HepG2 (cell line): ENCODE data around the gene ZBTB46. TPM values are rescaled to one million over a fixed set of nuclear protein-coding genes. Genes with fewer than 3 reads are reported as not detected.

Experiments
- ATF7 ChIP-seq, 2 experiments: fragments of 450-650 bp in 1 of 2; sonication (generic) in 1 of 2; formaldehyde crosslinking in 1 of 2; IDR thresholded peaks; 2 replicates each; pipeline versions ENCODE4 v1.4.0 to v1.6.1; 2016 to 2020; ENCODE audit warnings: antibody characterized with exemption in 1 of 2, mild to moderate bottlenecking in 1 of 2, missing genetic modification reagents in 1 of 2
- CAMTA2 ChIP-seq: sonication (generic); formaldehyde crosslinking; IDR thresholded peaks from 2 replicates; pipeline ENCODE4 v1.4.0; 2020; ENCODE audit warnings: mild to moderate bottlenecking, missing genetic modification reagents, borderline replicate concordance
- FOXP1 ChIP-seq, 2 experiments: fragments of 450-650 bp in 1 of 2; IDR thresholded peaks; 2 replicates each; pipeline ENCODE4 v1.6.1; 2017 to 2018; ENCODE audit warnings: antibody characterized with exemption in 1 of 2
- MED13 ChIP-seq: sonication (generic); formaldehyde crosslinking; IDR thresholded peaks from 2 replicates; pipeline ENCODE4 v1.5.0; 2020; ENCODE audit warnings: missing genetic modification reagents
- NBN ChIP-seq: fragments of 450-650 bp; conservative IDR thresholded peaks from 2 replicates; pipeline ENCODE4 v1.6.1; 2017
- SSRP1 ChIP-seq: IDR thresholded peaks from 2 replicates; pipeline ENCODE4 v1.6.1; 2016; ENCODE audit warnings: control low read depth
- ZNF205 ChIP-seq: IDR thresholded peaks from 2 replicates; pipeline ENCODE4 v1.6.1; 2018; ENCODE audit warnings: missing biosample characterization, missing genetic modification reagents
- ZNF256 ChIP-seq: sonication (generic); formaldehyde crosslinking; conservative IDR thresholded peaks from 2 replicates; pipeline ENCODE4 v1.4.0; 2020; ENCODE audit warnings: missing genetic modification reagents
- ZNF260 ChIP-seq: sonication (generic); formaldehyde crosslinking; IDR thresholded peaks from 2 replicates; pipeline ENCODE4 v1.4.0; 2020; ENCODE audit warnings: missing genetic modification reagents, low read depth, mild to moderate bottlenecking, borderline replicate concordance
- polyA plus RNA-seq, 8 experiments: library from polyadenylated mRNA; depleted of rRNA in 3 of 8; stranded (reverse) in 7 of 8; unstranded in 1 of 8; fragments of >200 nt; fragmentation: Illumina TruSeq in 4 of 8; extraction: Trizol in 4 of 8; gene quantifications; 2 replicates each; pipeline versions ENCODE4 v1.2.1 to v1.2.3, GENCODE V29; 2011 to 2016; ENCODE audit warnings: low read depth in 4 of 8, missing spikeins in 1 of 8, mixed read lengths in 1 of 8; ENCODE audit not compliant: insufficient read depth in 1 of 8
- total RNA-seq, 5 experiments: library from RNA; depleted of rRNA; stranded (reverse); fragments of >200 nt; fragmentation: Illumina TruSeq; extraction: Trizol; gene quantifications; 2 replicates each; pipeline ENCODE4 v1.2.3, GENCODE V29; 2016; ENCODE audit warnings: low read depth in 1 of 5
- TF ChIP-seq, protein P1 (sequence below): sonication (generic); formaldehyde crosslinking; IDR thresholded peaks from 2 replicates; pipeline ENCODE4 v1.4.0; 2020; ENCODE audit warnings: missing genetic modification reagents
- TF ChIP-seq, protein P2 (sequence below): IDR thresholded peaks from 2 replicates; pipeline ENCODE4 v1.6.1; 2018; ENCODE audit warnings: missing genetic modification reagents, mild to moderate bottlenecking, missing compliant biosample characterization
- TF ChIP-seq, protein P3 (sequence below): sonication (generic); formaldehyde crosslinking; conservative IDR thresholded peaks from 2 replicates; pipeline ENCODE4 v1.4.0; 2020; ENCODE audit warnings: missing genetic modification reagents
- TF ChIP-seq, protein P4 (sequence below): sonication (generic); formaldehyde crosslinking; IDR thresholded peaks from 2 replicates; pipeline ENCODE4 v1.8.0; 2023; ENCODE audit warnings: mild to moderate bottlenecking, missing genetic modification reagents
- TF ChIP-seq, protein P5 (sequence below): IDR thresholded peaks from 2 replicates; pipeline ENCODE4 v1.6.1; 2012; ENCODE audit warnings: inconsistent platforms
- TF ChIP-seq, protein P6 (sequence below): sonication (generic); formaldehyde crosslinking; IDR thresholded peaks from 2 replicates; pipeline ENCODE4 v1.4.0; 2020; ENCODE audit warnings: missing genetic modification reagents
- TF ChIP-seq, protein P7 (sequence below): sonication (generic); formaldehyde crosslinking; IDR thresholded peaks from 2 replicates; pipeline ENCODE4 v1.9.0; 2021; ENCODE audit warnings: missing genetic modification reagents, borderline replicate concordance
- TF ChIP-seq, protein P8 (sequence below): IDR thresholded peaks from 2 replicates; pipeline ENCODE4 v1.6.1; 2016; ENCODE audit warnings: low read depth

Gene ZBTB46
- total and polyA plus RNA-seq, 2 of the 13 experiments (the other 11 are each of a cell fraction or from before 2014, with no cell fraction given), result 1.6 to 13.5 TPM

DNA sequence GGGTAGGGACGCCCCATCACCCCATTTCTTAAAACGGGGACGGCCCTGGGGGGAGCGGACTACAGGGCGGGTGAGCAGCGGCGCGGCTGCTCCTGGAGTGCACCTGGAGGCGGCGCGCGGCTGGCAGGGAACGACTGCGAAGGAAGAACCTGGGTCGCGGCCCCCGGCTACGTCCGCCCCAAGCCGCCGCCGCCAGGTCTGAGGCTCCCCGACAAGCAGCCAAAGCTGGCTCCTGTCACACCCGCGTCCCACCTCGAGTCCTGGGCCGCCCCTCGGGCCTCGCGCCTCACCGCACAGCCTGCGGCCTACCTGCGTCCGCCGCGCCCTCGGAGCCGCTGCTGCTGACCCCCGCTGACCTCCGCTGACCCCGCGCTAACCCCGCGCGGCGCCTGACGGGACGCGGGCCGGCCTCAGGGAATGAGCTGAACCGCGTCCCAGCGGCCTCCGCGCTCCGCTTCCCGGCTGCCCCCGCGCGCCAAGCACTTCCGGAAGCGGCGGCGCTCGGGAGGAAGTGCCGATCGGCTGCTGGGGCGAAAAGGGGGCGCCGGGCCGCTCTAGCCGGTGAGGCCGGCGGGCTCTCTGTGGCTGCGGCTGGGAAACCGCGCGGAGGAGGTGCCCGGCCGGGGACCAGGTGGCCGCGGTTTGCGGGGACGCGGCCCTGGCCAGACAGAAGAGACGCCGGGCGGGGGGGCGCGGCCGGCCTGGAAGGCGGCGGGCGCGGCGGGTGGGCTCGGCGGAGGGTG, 123.3 kb downstream of the ZBTB46 start, which contains the start of the genes ARFRP1 and ZGPAT (continued):
- TF ChIP-seq, protein P1, sequence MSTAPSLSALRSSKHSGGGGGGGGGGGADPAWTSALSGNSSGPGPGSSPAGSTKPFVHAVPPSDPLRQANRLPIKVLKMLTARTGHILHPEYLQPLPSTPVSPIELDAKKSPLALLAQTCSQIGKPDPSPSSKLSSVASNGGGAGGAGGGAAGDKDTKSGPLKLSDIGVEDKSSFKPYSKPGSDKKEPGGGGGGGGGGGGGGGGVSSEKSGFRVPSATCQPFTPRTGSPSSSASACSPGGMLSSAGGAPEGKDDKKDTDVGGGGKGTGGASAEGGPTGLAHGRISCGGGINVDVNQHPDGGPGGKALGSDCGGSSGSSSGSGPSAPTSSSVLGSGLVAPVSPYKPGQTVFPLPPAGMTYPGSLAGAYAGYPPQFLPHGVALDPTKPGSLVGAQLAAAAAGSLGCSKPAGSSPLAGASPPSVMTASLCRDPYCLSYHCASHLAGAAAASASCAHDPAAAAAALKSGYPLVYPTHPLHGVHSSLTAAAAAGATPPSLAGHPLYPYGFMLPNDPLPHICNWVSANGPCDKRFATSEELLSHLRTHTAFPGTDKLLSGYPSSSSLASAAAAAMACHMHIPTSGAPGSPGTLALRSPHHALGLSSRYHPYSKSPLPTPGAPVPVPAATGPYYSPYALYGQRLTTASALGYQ (CRISPR knock-in tag), result peak; percentile 93
- TF ChIP-seq, protein P2, sequence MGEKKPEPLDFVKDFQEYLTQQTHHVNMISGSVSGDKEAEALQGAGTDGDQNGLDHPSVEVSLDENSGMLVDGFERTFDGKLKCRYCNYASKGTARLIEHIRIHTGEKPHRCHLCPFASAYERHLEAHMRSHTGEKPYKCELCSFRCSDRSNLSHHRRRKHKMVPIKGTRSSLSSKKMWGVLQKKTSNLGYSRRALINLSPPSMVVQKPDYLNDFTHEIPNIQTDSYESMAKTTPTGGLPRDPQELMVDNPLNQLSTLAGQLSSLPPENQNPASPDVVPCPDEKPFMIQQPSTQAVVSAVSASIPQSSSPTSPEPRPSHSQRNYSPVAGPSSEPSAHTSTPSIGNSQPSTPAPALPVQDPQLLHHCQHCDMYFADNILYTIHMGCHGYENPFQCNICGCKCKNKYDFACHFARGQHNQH (CRISPR knock-in tag), result peak; percentile 90
- TF ChIP-seq, protein P3, sequence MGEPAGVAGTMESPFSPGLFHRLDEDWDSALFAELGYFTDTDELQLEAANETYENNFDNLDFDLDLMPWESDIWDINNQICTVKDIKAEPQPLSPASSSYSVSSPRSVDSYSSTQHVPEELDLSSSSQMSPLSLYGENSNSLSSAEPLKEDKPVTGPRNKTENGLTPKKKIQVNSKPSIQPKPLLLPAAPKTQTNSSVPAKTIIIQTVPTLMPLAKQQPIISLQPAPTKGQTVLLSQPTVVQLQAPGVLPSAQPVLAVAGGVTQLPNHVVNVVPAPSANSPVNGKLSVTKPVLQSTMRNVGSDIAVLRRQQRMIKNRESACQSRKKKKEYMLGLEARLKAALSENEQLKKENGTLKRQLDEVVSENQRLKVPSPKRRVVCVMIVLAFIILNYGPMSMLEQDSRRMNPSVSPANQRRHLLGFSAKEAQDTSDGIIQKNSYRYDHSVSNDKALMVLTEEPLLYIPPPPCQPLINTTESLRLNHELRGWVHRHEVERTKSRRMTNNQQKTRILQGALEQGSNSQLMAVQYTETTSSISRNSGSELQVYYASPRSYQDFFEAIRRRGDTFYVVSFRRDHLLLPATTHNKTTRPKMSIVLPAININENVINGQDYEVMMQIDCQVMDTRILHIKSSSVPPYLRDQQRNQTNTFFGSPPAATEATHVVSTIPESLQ (CRISPR knock-in tag), result 0 out of 2 replicates have a peak, but pooled peaks have one; percentile 89
- TF ChIP-seq ZNF256 (CRISPR knock-in tag) (peak; percentile 78; the same call in 1 of the 2 replicates), SSRP1 (CRISPR knock-in tag) (no peak), ZNF205 (peak; percentile 86), ATF7 (IDR thresholded peaks at IDR 0.05) (no peak), ATF7 (CRISPR knock-in tag; IDR thresholded peaks at IDR 0.05) (peak; percentile 91), NBN (no peak), FOXP1 (IDR thresholded peaks at IDR 0.05) (no peak), FOXP1 (CRISPR knock-in tag; IDR thresholded peaks at IDR 0.05) (no peak), MED13 (peak; percentile 83; the same call in 1 of the 2 replicates), CAMTA2 (CRISPR knock-in tag) (0 out of 2 replicates have a peak, but pooled peaks have one; percentile 17), ZNF260 (no peak)
- TF ChIP-seq, protein P4, sequence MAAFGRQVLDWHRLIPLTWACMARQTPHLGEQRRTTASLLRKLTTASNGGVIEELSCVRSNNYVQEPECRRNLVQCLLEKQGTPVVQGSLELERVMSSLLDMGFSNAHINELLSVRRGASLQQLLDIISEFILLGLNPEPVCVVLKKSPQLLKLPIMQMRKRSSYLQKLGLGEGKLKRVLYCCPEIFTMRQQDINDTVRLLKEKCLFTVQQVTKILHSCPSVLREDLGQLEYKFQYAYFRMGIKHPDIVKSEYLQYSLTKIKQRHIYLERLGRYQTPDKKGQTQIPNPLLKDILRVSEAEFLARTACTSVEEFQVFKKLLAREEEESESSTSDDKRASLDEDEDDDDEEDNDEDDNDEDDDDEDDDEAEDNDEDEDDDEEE (CRISPR knock-in tag), result peak; percentile 86
- TF ChIP-seq, protein P5, sequence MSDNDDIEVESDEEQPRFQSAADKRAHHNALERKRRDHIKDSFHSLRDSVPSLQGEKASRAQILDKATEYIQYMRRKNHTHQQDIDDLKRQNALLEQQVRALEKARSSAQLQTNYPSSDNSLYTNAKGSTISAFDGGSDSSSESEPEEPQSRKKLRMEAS, result peak; percentile 98
- TF ChIP-seq, protein P6, sequence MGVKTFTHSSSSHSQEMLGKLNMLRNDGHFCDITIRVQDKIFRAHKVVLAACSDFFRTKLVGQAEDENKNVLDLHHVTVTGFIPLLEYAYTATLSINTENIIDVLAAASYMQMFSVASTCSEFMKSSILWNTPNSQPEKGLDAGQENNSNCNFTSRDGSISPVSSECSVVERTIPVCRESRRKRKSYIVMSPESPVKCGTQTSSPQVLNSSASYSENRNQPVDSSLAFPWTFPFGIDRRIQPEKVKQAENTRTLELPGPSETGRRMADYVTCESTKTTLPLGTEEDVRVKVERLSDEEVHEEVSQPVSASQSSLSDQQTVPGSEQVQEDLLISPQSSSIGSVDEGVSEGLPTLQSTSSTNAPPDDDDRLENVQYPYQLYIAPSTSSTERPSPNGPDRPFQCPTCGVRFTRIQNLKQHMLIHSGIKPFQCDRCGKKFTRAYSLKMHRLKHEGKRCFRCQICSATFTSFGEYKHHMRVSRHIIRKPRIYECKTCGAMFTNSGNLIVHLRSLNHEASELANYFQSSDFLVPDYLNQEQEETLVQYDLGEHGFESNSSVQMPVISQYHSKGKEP (CRISPR knock-in tag), result peak; percentile 68; the same call in 1 of the 2 replicates
- TF ChIP-seq, protein P7, sequence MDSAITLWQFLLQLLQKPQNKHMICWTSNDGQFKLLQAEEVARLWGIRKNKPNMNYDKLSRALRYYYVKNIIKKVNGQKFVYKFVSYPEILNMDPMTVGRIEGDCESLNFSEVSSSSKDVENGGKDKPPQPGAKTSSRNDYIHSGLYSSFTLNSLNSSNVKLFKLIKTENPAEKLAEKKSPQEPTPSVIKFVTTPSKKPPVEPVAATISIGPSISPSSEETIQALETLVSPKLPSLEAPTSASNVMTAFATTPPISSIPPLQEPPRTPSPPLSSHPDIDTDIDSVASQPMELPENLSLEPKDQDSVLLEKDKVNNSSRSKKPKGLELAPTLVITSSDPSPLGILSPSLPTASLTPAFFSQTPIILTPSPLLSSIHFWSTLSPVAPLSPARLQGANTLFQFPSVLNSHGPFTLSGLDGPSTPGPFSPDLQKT (CRISPR knock-in tag), result peak; percentile 67; the same call in 1 of the 2 replicates
- TF ChIP-seq, protein P8, sequence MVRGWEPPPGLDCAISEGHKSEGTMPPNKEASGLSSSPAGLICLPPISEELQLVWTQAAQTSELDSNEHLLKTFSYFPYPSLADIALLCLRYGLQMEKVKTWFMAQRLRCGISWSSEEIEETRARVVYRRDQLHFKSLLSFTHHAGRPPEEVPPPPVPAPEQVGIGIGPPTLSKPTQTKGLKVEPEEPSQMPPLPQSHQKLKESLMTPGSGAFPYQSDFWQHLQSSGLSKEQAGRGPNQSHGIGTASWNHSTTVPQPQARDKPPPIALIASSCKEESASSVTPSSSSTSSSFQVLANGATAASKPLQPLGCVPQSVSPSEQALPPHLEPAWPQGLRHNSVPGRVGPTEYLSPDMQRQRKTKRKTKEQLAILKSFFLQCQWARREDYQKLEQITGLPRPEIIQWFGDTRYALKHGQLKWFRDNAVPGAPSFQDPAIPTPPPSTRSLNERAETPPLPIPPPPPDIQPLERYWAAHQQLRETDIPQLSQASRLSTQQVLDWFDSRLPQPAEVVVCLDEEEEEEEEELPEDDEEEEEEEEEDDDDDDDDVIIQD, result peak; percentile 71
